IgD-negative memory B cell (primary cell): ENCODE data around the gene BLACAT1. TPM values are rescaled to one million over a fixed set of nuclear protein-coding genes. Genes with fewer than 3 reads are reported as not detected.

Source experiments
- H3K27ac Mint-ChIP-seq, 3 donors: one replicate each; pipeline ENCODE4 v1.8.0; 2020 to 2022; ENCODE audit warnings: mild to moderate bottlenecking in 3 of 3, mixed read lengths in 3 of 3, moderate library complexity in 1 of 3
- H3K27me3 Mint-ChIP-seq: one replicate; pipeline ENCODE4 v1.8.0; 2021; ENCODE audit warnings: mixed read lengths
- H3K36me3 Mint-ChIP-seq: one replicate; pipeline ENCODE4 v1.8.0; 2020; ENCODE audit warnings: mild to moderate bottlenecking, mixed read lengths
- H3K4me1 Mint-ChIP-seq, 3 donors: one replicate each; pipeline ENCODE4 v1.8.0; 2020 to 2022; ENCODE audit warnings: mixed read lengths in 3 of 3, mild to moderate bottlenecking in 1 of 3
- H3K4me3 Mint-ChIP-seq, 4 donors: one replicate each; pipeline ENCODE4 v1.8.0; 2020 to 2022; ENCODE audit warnings: mild to moderate bottlenecking in 4 of 4, mixed read lengths in 4 of 4, moderate library complexity in 3 of 4
- H3K9me3 Mint-ChIP-seq, 3 donors: one replicate each; pipeline ENCODE4 v1.8.0; 2020 to 2021; ENCODE audit warnings: mixed read lengths in 3 of 3, mild to moderate bottlenecking in 1 of 3
- polyA plus RNA-seq: library from polyadenylated mRNA; unstranded; fragments of 300-500 nt; fragmentation: Illumina TruSeq; gene quantifications from one replicate; pipeline ENCODE4 v1.2.3, GENCODE V29; 2021

Gene BLACAT1
- not detected for polyA plus RNA-seq

DNA sequence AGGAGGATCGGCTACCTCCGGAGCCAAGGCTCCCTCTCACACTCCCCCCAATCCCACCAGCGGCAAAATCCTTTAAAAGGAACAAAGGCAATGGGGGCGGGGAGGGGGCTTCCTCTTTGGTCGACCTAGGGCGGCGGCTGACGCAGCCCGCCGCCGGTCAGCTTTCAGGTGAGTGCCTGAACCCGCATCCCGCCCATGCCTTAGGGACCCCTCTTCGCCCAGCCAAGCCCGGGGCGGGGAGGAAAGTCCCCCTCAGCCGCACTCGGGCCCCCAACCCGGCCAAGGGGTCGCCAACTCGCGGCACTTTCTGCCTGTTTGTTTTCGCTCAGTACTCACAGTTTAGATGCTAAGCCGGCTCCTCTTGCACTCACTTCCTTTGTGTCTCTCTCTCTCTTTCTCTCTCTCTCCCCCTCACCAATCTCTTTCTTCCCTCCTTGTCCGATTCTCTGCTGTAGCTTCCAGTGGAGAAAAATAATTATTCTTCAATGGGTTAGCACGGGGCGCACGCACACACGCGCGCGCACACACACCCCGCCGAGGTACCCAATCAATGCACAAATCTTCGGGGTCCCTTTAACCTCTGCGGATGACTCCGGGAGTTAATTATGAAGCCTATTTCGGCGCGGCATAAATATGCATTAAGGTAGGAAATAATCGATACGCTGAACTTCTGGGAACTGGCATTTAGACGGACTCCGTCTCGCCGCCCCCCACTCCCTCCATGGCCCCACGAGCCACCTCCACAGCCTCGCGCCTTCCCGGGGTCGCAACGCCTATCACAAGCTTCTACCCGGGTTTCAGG lies at the start of gene BLACAT1:
Gene BLACAT1 (minus strand): TSS at position 465 of the 802 bp plus-strand sequence.
- H3K27ac Mint-ChIP-seq = peak within 1 kb of the TSS in 1 of 3 donors; percentile 42
- peaks cover 7 to 8% (median 8%) of the 10 kb centered on the region in 3 donors for H3K4me1 Mint-ChIP-seq
- no peaks in the 10 kb centered on the region for H3K9me3 Mint-ChIP-seq
- peaks cover 54% of the 10 kb centered on the region for H3K27me3 Mint-ChIP-seq
- H3K36me3 Mint-ChIP-seq = peaks cover 2% of the 10 kb centered on the region
- H3K4me3 Mint-ChIP-seq = peak within 1 kb of the TSS; percentile 77 to 92 (median 86)

DNA sequence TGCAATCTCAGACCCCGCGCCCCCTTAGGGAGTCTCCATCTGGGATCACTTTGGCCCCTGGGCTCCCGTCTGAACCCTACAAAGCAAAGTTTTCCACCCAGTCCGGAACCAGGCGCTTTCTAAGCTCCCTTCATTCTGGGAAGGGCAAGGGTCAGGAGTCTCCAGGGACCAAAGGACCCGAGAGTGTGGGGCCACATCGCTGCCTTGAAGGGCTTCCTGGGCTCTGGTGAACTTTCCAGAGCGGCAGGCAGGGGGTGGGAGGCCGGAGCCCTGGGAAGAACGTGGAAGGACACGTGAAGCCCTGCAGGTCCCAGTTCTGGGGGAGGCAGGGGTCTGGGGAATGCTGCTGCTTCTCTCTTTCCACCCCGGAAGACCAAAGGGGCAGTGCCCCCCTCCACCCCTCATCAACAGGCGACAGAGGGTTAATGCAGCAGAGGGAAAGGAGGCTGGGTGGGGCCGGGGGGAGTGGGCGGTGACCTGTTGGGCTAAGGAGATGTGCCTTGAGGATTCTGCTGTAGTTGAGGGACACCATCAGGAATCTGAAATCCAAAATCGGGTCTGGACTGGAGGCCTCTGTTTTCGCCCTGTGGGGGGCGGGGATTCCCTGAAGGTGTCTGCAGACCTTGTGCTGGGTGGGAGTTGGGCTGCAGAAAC lies 49.4 kb upstream of the BLACAT1 start:
- peaks cover 9% of the 10 kb centered on the region for H3K27me3 Mint-ChIP-seq
- H3K9me3 Mint-ChIP-seq = peaks cover 0 to 1% (median 0%) of the 10 kb centered on the region in 3 donors
- no peaks in the 10 kb centered on the region for H3K36me3 Mint-ChIP-seq
- peaks cover 0 to 11% (median 9%) of the 10 kb centered on the region in 3 donors for H3K4me1 Mint-ChIP-seq
- peak overlapping the region in 3 of 4 donors; percentile 83 to 93 (median 93) for H3K4me3 Mint-ChIP-seq
- peak overlapping the region in 2 of 3 donors; percentile 18 to 80 for H3K27ac Mint-ChIP-seq

DNA sequence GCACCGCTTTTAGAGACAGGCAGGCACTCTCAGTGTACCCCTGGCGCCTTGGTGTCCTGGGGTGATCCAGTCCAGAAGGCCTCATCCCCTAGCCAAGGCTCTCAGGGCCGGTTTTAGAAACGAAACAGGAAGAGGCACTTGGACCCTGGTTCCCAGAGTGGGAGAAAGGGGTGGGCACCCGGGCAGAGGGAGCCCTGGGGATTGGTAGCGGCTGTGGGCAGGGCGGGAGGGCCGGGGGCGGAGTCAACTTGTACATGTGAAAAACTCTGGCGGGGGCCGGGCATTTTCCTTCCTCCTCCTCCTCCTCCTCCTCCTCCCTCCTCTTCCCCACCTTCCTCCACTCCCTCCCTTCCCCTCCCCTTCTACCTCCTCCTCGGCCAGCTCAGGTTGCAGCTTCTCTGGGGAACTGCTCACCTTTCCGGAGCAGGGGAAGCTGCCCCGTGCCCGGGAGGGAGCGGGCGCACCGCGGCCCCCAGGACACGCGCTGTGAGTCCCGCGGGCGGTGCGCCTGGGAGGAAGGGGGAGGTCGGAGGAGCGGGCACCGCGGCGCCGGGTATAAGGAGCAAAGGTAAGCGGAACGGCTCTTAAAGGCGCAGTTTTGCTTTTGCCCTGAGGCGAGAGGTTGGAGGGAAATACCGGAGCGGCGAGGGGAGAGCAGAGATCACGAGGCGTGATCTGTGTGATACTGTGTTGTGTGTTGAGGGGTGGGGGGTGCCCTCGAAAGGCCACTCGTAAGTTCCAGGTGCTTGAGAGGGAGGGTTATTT lies 48.6 kb upstream of the BLACAT1 start, which contains the start of gene CDK18:
Gene CDK18 (plus strand): TSS at position 359 of the 765 bp plus-strand sequence. CDS start 18,499 bp downstream, outside the sequence.
- Mint-ChIP-seq H3K27me3 (peaks cover 9% of the 10 kb centered on the region), H3K4me1 (peaks cover 0 to 11% (median 9%) of the 10 kb centered on the region in 3 donors), H3K27ac (peak within 1 kb of the TSS; percentile 18 to 80 (median 59))

DNA sequence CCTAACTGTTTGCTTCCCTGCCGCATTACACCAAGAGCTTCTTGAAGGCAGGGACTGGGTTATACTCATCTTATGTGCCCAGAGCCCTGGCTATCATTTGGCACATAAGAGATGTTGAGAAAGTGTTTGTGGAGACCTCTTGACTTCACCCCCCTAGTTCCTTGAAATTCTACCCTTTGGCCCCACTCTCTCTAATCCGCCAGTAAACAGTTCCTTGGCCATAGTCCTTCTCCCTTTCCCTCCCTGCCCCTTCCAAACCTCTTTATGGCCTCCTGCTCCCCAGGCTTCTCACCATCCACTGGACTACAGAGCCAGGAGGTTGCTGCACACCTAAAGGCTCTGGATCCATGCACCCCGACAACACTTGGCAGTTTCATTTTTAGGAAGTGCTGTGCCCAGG lies 47.1 kb upstream of the BLACAT1 start:
- peak overlapping the region in 2 of 4 donors; percentile 41 to 62 for H3K4me3 Mint-ChIP-seq
- peaks cover 0 to 1% (median 0%) of the 10 kb centered on the region in 3 donors for H3K9me3 Mint-ChIP-seq
- peaks cover 0 to 9% (median 9%) of the 10 kb centered on the region in 3 donors for H3K4me1 Mint-ChIP-seq
- H3K27ac Mint-ChIP-seq = no peak overlapping the region
- H3K27me3 Mint-ChIP-seq = peaks cover 7% of the 10 kb centered on the region
- H3K36me3 Mint-ChIP-seq = no peaks in the 10 kb centered on the region

More for the DNA sequence above, 48.6 kb upstream of the BLACAT1 start, which contains the start of gene CDK18:
- Mint-ChIP-seq H3K36me3 (no peaks in the 10 kb centered on the region), H3K4me3 (peak within 1 kb of the TSS; percentile 49 to 93 (median 88)), H3K9me3 (peaks cover 0 to 1% (median 0%) of the 10 kb centered on the region in 3 donors)

DNA sequence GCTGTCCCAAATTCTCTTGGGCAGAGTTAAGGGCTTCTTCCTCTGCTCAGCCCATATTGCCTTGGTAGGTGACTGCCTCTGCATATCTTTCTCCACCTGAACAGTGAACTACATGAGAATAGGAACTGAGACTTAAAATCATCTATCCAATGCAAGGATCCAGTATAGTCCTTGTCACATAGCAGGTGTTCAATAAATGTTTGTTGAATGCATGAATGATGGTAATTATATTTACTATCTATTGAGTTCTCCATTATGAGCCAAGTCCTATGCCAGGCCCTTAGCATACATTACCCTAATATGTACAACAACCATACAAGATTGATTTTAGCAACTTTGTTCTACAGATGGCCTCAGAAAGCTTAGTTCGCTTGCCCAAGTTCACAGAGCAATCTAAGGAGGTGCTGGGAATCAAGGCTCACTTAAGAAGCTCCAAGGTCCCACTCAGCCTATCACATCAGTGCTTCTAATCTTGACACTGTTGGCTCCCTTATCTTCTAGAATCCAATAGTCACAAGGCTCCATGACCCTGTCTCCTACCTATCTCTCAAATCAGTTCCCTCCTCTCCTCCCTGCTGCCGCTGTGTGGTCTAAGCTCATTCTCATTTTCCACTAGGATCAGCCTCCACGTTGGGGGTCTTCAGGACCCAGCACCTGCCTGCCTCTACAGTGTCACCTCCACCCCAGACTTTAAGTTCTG lies 46.4 kb upstream of the BLACAT1 start:
- H3K27ac Mint-ChIP-seq = peak overlapping the region in 1 of 3 donors; percentile 59
- peaks cover 0 to 9% (median 9%) of the 10 kb centered on the region in 3 donors for H3K4me1 Mint-ChIP-seq
- peaks cover 8% of the 10 kb centered on the region for H3K27me3 Mint-ChIP-seq
- H3K9me3 Mint-ChIP-seq = peaks cover 0 to 1% (median 0%) of the 10 kb centered on the region in 3 donors
- H3K36me3 Mint-ChIP-seq = no peaks in the 10 kb centered on the region
- no peak overlapping the region for H3K4me3 Mint-ChIP-seq

DNA sequence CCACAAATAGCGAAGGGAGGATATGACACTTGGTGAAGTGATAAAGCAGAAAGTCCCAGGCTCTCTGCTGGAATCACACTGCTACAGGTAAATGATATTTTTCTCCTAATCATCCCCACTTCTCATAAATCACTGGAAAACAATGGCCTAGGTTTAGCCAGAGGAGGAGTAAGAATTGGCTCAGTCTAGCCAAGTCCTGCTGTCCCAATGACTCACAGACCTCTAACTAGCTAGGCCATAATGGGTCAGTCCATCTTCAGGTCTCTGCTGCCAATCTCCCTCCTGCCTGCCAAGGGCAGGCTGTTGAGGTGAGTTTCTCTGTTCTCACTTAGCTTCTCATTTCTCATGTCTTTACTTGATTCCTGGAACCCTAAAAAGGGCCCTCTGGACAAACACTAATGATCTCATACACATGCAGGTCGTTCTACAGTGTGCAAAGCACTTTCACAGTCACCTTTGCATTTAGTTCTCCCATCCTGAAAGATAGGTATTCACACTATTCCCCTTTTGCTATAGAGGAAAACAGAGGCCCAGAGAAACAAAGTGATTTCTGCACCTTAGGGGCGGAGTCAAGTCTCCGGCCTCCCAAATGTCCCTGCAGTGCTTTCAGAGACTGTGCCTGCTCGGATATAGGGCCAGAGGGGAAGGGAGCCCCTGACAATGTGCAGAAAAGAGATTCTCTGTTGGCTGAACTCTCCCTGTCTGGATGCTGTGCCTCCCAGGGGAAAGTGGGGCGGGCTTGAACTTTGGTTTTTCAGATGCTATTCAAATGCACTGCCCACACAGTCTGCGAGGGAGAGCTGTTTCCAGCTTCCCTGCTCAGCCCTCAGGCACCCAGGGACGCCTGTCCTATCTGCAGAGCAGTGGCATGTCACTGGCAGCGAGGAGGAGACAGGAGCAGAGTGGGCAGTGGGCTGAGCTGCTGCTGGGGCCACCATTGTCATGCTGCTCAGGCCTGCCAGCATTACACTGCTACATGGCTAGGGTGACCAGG lies 44.7 kb upstream of the BLACAT1 start:
- Mint-ChIP-seq H3K4me3 (no peak overlapping the region), H3K27me3 (peaks cover 7% of the 10 kb centered on the region), H3K9me3 (no peaks in the 10 kb centered on the region), H3K36me3 (no peaks in the 10 kb centered on the region), H3K4me1 (peaks cover 0 to 7% (median 6%) of the 10 kb centered on the region in 3 donors), H3K27ac (no peak overlapping the region)

DNA sequence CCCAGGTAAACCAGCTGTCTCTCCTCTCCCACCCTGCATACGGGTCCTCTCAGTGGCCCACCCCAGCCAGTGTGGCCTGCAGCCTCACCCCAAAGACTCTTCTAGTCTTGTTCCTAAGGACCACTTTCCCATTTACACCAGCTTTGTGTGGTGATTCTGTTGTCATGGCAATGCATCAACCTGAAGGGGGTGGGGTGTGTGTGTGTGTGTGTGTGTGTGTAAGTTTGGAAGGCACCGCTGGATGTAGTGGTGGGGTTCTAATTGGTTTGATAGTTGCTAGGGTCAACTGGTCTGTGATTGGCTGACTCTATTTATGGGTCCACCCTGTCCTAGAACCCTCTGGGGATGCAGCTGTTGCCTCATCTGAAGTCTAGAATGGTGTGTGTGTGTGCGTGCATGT lies 43.9 kb upstream of the BLACAT1 start:
- Mint-ChIP-seq H3K27me3 (peaks cover 9% of the 10 kb centered on the region), H3K36me3 (no peaks in the 10 kb centered on the region), H3K4me1 (peaks cover 0 to 4% (median 2%) of the 10 kb centered on the region in 3 donors), H3K9me3 (no peaks in the 10 kb centered on the region), H3K4me3 (no peak overlapping the region), H3K27ac (no peak overlapping the region)

DNA sequence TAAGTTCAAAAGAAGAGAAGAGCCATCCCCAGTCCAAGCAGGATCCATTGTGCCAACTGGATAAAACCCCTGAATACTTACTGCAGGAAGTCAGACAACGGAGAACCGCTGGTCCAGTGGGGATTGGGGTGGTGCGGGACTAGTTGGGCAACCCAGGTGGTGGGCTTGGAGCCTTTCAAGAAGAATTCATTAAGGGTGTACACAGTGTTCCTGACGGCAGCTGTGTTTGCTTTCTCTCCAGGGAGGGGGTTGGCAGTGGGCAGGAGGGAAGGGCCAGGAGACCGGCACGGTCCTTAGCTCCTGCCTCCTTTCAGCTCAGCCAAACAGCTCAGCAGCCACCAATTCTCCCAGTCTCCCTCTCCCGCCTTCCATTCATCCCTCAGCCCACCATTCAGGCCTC lies 41.5 kb upstream of the BLACAT1 start:
- no peaks in the 10 kb centered on the region for H3K9me3 Mint-ChIP-seq
- no peak overlapping the region for H3K27ac Mint-ChIP-seq
- H3K27me3 Mint-ChIP-seq = peaks cover 15% of the 10 kb centered on the region
- no peaks in the 10 kb centered on the region for H3K36me3 Mint-ChIP-seq
- no peak overlapping the region for H3K4me3 Mint-ChIP-seq
- H3K4me1 Mint-ChIP-seq = no peaks in the 10 kb centered on the region

DNA sequence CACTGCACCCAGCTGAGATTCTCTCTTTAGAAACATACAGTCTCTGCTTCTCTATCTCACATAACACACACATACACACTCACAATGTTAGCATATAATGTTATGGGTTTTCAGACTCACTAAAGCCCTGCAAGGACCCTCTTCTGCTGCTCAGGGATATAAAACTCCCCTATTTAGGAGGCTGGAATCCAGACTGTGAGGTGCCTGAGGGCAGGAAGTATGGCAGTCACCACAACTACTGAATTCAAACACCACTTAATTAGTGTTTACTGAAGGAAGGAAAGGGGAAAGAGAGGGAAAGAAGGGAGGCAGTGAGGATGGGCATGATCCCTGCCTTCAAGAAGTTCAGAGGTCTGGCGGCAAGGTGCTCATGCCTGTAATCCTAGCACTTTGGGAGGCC lies 40.8 kb upstream of the BLACAT1 start:
- H3K27ac Mint-ChIP-seq = no peak overlapping the region
- peaks cover 19% of the 10 kb centered on the region for H3K27me3 Mint-ChIP-seq
- no peaks in the 10 kb centered on the region for H3K4me1 Mint-ChIP-seq
- no peak overlapping the region for H3K4me3 Mint-ChIP-seq
- H3K36me3 Mint-ChIP-seq = no peaks in the 10 kb centered on the region
- H3K9me3 Mint-ChIP-seq = no peaks in the 10 kb centered on the region

DNA sequence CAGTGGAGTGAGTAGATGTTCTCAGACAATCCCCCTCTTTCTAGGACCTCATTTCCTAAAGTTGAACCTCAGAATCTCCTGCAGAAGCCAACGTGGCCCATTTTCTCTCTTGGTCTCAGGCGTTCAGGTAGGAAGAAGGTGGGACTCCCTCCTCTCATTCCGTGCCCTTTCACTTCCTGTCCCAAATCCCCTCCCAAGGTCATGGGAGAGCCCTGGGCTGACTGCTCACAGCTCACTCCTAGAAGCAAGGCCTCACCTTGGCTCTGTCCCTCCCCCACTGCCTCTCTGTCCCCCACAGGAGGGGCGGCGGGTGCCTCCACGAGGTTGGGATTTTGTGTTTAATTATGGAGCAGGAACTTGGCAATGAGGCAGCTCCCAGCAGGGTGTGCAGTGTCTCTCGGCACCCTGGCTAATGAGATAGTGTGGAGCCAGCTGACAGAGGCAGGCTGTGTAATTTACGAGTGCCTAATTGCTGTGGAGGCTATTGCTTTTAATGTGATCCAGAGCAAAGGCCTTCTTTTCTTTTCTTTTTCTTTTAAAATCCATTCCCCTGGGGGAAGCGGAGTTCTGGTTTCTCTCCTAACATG lies 39.5 kb upstream of the BLACAT1 start:
- no peak overlapping the region for H3K4me3 Mint-ChIP-seq
- no peaks in the 10 kb centered on the region for H3K36me3 Mint-ChIP-seq
- H3K27me3 Mint-ChIP-seq = peaks cover 21% of the 10 kb centered on the region
- no peaks in the 10 kb centered on the region for H3K4me1 Mint-ChIP-seq
- H3K27ac Mint-ChIP-seq = no peak overlapping the region
- no peaks in the 10 kb centered on the region for H3K9me3 Mint-ChIP-seq

DNA sequence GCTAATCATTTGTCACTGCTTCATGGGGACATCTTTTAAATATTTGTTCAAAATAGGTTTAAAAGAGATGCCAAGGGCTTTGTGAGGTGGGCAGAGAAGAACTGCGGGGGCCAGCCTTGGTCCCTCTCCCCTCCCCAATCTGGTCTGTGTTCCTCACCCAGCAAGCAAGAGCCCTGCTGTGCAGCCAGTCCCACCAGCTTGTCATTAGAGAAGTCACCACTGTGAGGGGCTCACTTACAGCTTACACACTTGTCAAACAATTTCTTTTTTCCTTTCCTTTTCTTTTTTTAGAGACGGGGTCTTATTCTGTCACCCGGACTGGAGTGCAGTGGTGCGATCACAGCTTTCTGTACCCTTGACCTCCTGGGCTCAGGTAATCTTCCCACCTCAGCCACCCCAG lies 38.3 kb upstream of the BLACAT1 start:
- H3K4me3 Mint-ChIP-seq = no peak overlapping the region

DNA sequence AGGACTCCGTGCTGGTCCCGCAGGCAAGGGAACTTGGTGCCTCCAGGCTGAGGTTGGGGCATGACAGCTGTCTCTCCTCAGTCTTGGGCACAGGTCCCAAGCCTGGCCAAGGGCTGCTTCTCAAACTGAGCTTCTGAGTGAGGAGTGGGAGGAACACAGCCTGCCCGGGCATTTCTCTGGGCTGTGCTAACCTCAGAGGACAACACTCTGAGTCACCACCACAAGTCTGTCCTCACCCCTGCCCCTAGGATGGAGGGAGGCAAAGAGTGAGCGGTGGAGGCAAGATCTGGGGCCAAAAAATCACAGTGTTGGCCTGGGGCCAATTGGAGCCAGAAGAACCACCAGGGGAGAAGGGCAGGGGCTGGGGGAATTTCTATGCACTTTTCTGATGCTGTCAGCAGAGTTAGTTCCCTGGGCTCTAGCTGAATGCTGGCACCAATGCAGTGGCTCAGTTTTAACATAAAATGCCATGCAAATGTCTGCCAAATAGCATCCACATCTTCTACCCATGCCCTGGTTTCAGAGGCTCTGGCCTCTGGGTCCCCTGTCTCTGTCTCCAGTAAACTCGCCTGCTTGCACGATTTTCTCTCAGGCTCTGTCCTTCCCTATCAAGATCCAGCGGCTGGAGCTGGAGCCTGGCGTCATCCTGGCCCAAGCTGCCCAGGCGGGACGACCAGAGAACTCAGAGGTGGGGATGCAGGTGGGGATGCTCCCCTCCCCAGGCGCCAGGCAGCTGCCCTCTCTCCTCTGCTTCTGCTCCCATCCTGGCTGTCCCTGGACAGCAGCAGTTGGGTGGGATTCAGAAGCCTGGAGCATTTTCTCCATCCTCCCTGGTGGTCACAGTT lies 37.6 kb upstream of the BLACAT1 start:
- Mint-ChIP-seq H3K4me3 (no peak overlapping the region), H3K4me1 (no peaks in the 10 kb centered on the region), H3K27me3 (peaks cover 25% of the 10 kb centered on the region), H3K9me3 (no peaks in the 10 kb centered on the region), H3K27ac (no peak overlapping the region), H3K36me3 (no peaks in the 10 kb centered on the region)

More for the DNA sequence above, 38.3 kb upstream of the BLACAT1 start:
- H3K4me1 Mint-ChIP-seq = no peaks in the 10 kb centered on the region
- no peaks in the 10 kb centered on the region for H3K9me3 Mint-ChIP-seq
- peaks cover 25% of the 10 kb centered on the region for H3K27me3 Mint-ChIP-seq
- no peaks in the 10 kb centered on the region for H3K36me3 Mint-ChIP-seq
- no peak overlapping the region for H3K27ac Mint-ChIP-seq
